GM23338 (cell line): ENCODE results near the gene THEM5.

Experiments
- CREB1 ChIP-seq: fragments of 250-450 bp; sonication (Bioruptor Pico); IDR thresholded peaks from 2 replicates; pipeline ENCODE4 v1.5.0; 2020; ENCODE audit warnings: low read depth, mild to moderate bottlenecking, moderate library complexity
- CTCF ChIP-seq, 2 experiments: fragments of 200-600 bp in 1 of 2; sonication (generic) in 1 of 2; conservative IDR thresholded peaks; 2 replicates each; pipeline versions ENCODE4 v1.5.1 to v1.6.1; 2016 to 2017; ENCODE audit warnings: antibody characterized with exemption in 2 of 2, low read depth in 2 of 2, mild to moderate bottlenecking in 2 of 2, moderate library complexity in 1 of 2
- EZH2 ChIP-seq: fragments of 200-600 bp; sonication (generic); IDR thresholded peaks from one replicate; pipeline ENCODE4 v1.8.0; 2017; ENCODE audit warnings: antibody characterized with exemption, mild to moderate bottlenecking, low read depth; ENCODE audit not compliant: unreplicated experiment
- EZH2phosphoT487 ChIP-seq: fragments of 200-600 bp; sonication (generic); IDR thresholded peaks from one replicate; pipeline ENCODE4 v1.8.1; 2018; ENCODE audit warnings: antibody characterized with exemption; ENCODE audit not compliant: unreplicated experiment
- POLR2AphosphoS5 ChIP-seq: IDR thresholded peaks from 2 replicates; pipeline ENCODE4 v1.6.1; 2016; ENCODE audit warnings: antibody characterized with exemption, low read depth
- REST ChIP-seq: IDR thresholded peaks from one replicate; pipeline ENCODE4 v1.6.1; 2018; ENCODE audit warnings: antibody characterized with exemption; ENCODE audit not compliant: unreplicated experiment
- STAT1 ChIP-seq: IDR thresholded peaks from one replicate; pipeline ENCODE4 v1.6.1; 2016; ENCODE audit warnings: antibody characterized with exemption; ENCODE audit not compliant: unreplicated experiment
- ZNF114 ChIP-seq: fragments of 250-450 bp; sonication (Bioruptor Pico); IDR thresholded peaks from 2 replicates; pipeline ENCODE4 v1.5.0; 2020; ENCODE audit warnings: mild to moderate bottlenecking, moderate library complexity
- ZNF331 ChIP-seq: fragments of 250-450 bp; sonication (Bioruptor Pico); IDR thresholded peaks from 2 replicates; pipeline ENCODE4 v1.5.0; 2020; ENCODE audit warnings: low read depth, mild to moderate bottlenecking, moderate library complexity
- TF ChIP-seq, protein P1 (sequence below): IDR thresholded peaks from 2 replicates; pipeline ENCODE4 v1.6.1; 2016; ENCODE audit warnings: antibody characterized with exemption

- TF ChIP-seq EZH2 (no peak), CTCF (conservative IDR thresholded peaks at IDR 0.05; ENCODE audit: low read depth in 2 of 2) (no peak), POLR2AphosphoS5 (no peak), REST (no peak), EZH2phosphoT487 (no peak), ZNF114 (CRISPR knock-in tag) (no peak), STAT1 (no peak), CREB1 (no peak), ZNF331 (no peak)
- TF ChIP-seq, protein P1, sequence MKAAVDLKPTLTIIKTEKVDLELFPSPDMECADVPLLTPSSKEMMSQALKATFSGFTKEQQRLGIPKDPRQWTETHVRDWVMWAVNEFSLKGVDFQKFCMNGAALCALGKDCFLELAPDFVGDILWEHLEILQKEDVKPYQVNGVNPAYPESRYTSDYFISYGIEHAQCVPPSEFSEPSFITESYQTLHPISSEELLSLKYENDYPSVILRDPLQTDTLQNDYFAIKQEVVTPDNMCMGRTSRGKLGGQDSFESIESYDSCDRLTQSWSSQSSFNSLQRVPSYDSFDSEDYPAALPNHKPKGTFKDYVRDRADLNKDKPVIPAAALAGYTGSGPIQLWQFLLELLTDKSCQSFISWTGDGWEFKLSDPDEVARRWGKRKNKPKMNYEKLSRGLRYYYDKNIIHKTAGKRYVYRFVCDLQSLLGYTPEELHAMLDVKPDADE: no peak
Observed at GRCh38 chr1:151860504-151861187, 7.1 kb upstream of the THEM5 start.
